Measurements from ENCODE around the gene TULP3.

GRCh38 chr12:2877953-2878732 is 12.5 kb upstream of the TULP3 start:
- TF ChIP-seq CTCF (IDR thresholded peaks at IDR 0.05 in 2 of 3, conservative IDR thresholded peaks at IDR 0.05 in 1 of 3; ENCODE audit: control insufficient read depth in 2 of 3, extremely low read depth in 1 of 3, insufficient read depth in 1 of 3, low read depth in 3 of 3, low read length in 3 of 3) (0 out of 6 replicates have a peak, but pooled peaks of 1 of the 3 experiments have one; percentile 5), POLR2A (IDR thresholded peaks at IDR 0.05; ENCODE audit: low read depth, low read length) (no peak; the same call in 1 of the 2 replicates), CHD1 (IDR thresholded peaks at IDR 0.05; ENCODE audit: low read depth, low read length) (no peak), RFX5 (IDR thresholded peaks at IDR 0.05; ENCODE audit: low read depth, low read length) (no peak), EP300 (IDR thresholded peaks at IDR 0.05; ENCODE audit: borderline replicate concordance in 1 of 2, control insufficient read depth in 1 of 2, low read depth in 2 of 2, low read length in 2 of 2) (no peak), TAF1 (IDR thresholded peaks at IDR 0.05; ENCODE audit: borderline replicate concordance, low read depth, low read length) (no peak), IRF3 (IDR thresholded peaks at IDR 0.05) (no peak), RELB (IDR thresholded peaks at IDR 0.05; ENCODE audit: low read depth) (no peak), TCF12 (IDR thresholded peaks at IDR 0.05; ENCODE audit: low read depth, low read length) (no peak), EZH2 (IDR thresholded peaks at IDR 0.05; ENCODE audit: borderline replicate concordance, control insufficient read depth, low read depth, low read length) (no peak), ZNF687 (IDR thresholded peaks at IDR 0.05) (no peak), DPF2 (IDR thresholded peaks at IDR 0.05) (no peak)
